GM13976 (cell line): ENCODE results near the gene FBXO28.

Experiments used
- DNase-seq: peaks from one replicate; pipeline ENCODE4 v3.0.0; 2012; ENCODE audit warnings: low spot score
- CTCF ChIP-seq: IDR thresholded peaks from 2 replicates; pipeline ENCODE4 v1.5.1; 2012; ENCODE audit warnings: borderline replicate concordance, mild to moderate bottlenecking; ENCODE audit not compliant: insufficient read depth; ENCODE audit errors: extremely low read depth, missing control alignments, control extremely low read depth
- in situ Hi-C: fragments of 300-500 bp; cut with MboI; formaldehyde crosslinking; loops from one replicate; pipeline ENCODE4 v1.12.0; 2022; ENCODE audit warnings: low sequenced_read_pairs, mixed read lengths, inconsistent platforms; ENCODE audit not compliant: unreplicated experiment

FBXO28 gene

GRCh38 chr1:224092601-224093000, 21.3 kb upstream of the FBXO28 start:
- no peak for TF ChIP-seq CTCF
- in situ Hi-C loops = no loop called here
- no peak for DNase-seq

- in situ Hi-C loops = no loop called here
- DNase-seq = no peak
These were observed 18.6 kb upstream of the FBXO28 start for GRCh38 chr1:224095339-224095738.

GRCh38 chr1:224095867-224096266, 18.0 kb upstream of the FBXO28 start:
- no peak for DNase-seq
- TF ChIP-seq CTCF = no peak
- in situ Hi-C loops = no loop called here

More at GRCh38 chr1:224095339-224095738, 18.6 kb upstream of the FBXO28 start:
- no peak for TF ChIP-seq CTCF

- no peak for DNase-seq
- in situ Hi-C loops = no loop called here
- TF ChIP-seq CTCF = no peak
These were observed 17.1 kb upstream of the FBXO28 start for GRCh38 chr1:224096773-224097172.

- in situ Hi-C loops = no loop called here
- DNase-seq = no peak
- no peak for TF ChIP-seq CTCF
These were observed 15.9 kb upstream of the FBXO28 start for GRCh38 chr1:224098007-224098406.

GRCh38 chr1:224106568-224107281, 7.2 kb upstream of the FBXO28 start:
- in situ Hi-C loops = no loop called here
- peak; percentile 55 for DNase-seq
- TF ChIP-seq CTCF = peak; percentile 40

GRCh38 chr1:224107282-224107625, 6.7 kb upstream of the FBXO28 start:
- in situ Hi-C loops = no loop called here
- TF ChIP-seq CTCF = no peak
- no peak for DNase-seq
